Stomach (tissue), 4 donors: ENCODE data around the gene MRPL1.

Source experiments
- POLR2A ChIP-seq, 4 donors: fragments of 450-650 bp; IDR thresholded peaks; one replicate each; pipeline ENCODE4 v1.6.1; 2016; ENCODE audit warnings: antibody characterized with exemption in 4 of 4, control low read depth in 2 of 4, mild to moderate bottlenecking in 1 of 4, moderate library complexity in 1 of 4
- TF ChIP-seq, protein P1 (sequence below), 7 experiments: fragments of 450-650 bp in 4 of 7; fragments of 200-600 bp in 3 of 7; sonication (generic) in 3 of 7; IDR thresholded peaks; one replicate each; pipeline ENCODE4 v1.5.1; 2016 to 2019; ENCODE audit warnings: antibody characterized with exemption in 7 of 7, control low read depth in 2 of 7, mild to moderate bottlenecking in 1 of 7

- TF ChIP-seq, protein P1, sequence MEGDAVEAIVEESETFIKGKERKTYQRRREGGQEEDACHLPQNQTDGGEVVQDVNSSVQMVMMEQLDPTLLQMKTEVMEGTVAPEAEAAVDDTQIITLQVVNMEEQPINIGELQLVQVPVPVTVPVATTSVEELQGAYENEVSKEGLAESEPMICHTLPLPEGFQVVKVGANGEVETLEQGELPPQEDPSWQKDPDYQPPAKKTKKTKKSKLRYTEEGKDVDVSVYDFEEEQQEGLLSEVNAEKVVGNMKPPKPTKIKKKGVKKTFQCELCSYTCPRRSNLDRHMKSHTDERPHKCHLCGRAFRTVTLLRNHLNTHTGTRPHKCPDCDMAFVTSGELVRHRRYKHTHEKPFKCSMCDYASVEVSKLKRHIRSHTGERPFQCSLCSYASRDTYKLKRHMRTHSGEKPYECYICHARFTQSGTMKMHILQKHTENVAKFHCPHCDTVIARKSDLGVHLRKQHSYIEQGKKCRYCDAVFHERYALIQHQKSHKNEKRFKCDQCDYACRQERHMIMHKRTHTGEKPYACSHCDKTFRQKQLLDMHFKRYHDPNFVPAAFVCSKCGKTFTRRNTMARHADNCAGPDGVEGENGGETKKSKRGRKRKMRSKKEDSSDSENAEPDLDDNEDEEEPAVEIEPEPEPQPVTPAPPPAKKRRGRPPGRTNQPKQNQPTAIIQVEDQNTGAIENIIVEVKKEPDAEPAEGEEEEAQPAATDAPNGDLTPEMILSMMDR (IDR thresholded peaks at IDR 0.05) = no peak
- no peak for TF ChIP-seq POLR2A (IDR thresholded peaks at IDR 0.05)
Measured at GRCh38 chr4:77865259-77865658, 2.6 kb downstream of the MRPL1 start.
